Measurements from ENCODE around the gene XRCC4.
"Not testable (repeated sequence)": the region's sequence is repeated elsewhere in the genome, so short reads cannot be mapped to it uniquely, and the experiment has no call there.

Gene XRCC4

DNA sequence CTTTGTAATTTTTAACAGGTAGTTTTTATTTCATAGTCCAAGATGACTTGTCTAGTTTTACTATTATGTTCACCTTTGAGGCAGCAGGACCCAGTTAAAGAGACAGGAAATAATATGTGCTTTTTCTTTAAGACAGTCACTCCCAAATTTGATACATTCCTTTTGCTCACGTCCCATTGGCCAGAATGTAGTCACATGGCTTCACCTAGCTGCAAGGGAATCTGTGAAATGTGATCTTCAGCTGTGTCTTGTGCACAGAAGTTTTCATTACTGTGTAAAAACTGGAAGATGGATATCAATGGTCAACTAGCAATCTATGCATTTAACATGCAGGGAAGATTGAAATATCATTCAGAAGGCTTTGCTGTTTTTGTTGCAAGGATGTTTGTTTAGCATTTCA lies 41.1 kb downstream of the XRCC4 start:
- no peak for DNase-seq

DNA sequence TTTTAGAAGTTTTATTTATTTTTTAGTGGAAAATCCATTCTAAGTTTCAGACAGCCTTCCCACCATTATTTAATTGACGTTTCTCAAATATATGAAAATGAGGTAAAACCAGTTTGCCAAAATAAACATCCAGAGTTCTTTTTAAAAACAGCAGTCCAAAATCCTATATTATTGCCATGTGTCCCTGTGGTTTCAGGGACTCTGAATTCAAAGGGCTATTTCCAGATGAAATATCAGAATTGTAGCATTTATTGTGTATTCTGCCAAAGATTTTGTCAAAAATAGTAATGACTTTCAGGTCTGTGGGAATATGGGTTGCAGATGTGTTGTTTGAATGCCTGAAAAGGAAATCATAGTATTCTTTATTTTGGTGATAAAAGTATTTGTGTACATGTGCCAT lies 41.6 kb downstream of the XRCC4 start:
- DNase-seq, result no peak

DNA sequence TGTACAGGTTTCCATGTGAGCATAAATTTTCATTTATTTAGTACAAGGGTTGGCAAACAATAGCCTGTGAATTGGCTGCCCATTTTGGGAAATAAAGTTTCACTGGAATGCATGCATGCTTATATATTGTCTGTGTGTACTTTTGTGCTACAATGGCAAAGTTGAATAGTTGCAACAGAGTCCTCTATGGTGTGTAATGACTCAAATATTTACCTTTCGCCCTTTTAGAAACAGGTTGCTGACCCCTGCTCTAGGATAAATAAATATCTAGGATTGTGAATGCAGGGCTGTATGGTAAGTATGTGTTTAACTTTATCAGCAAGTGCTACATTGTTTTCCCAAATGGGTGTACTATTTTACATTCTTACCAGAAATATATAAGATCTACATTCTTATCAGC lies 47.2 kb downstream of the XRCC4 start:
- no peak for DNase-seq

DNA sequence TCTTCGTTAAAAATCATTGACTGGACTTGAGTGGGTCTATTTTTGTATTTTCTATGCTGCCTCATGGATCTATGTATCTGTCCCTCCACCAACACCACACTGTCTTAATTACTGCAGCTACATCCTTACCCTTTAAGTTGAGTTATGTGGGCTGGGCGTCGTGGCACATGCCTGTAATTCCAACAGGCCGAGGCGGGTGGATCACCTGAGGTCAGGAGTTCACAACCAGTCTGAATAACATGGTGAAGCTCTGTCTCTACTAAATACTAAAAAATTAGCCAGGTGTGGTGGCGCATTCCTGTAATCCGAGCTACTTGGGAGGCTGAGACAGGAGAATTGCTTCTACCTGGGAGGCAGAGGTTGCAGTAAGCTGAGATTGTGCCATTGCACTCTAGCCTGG lies 48.2 kb downstream of the XRCC4 start:
- DNase-seq, result no peak

DNA sequence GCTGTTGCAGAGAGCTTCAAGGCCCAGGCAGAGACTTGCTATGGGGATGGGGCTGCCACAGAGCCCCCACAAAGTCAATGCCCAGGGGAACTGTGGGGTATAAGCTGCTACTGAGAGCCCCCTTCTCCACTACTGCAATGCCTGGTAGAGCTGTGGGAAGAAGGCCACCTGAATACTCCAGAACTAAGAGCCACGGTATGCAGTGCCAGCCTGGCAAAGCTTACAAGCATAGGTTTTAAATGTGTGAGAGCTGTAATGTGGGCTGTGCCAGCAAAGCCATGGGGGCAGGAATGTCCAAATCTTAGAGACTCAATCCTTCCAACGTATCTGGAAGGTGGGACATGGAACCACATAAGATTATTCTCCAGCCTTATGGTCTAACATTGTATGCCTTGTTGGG lies 49.2 kb downstream of the XRCC4 start:
- no peak for DNase-seq

DNA sequence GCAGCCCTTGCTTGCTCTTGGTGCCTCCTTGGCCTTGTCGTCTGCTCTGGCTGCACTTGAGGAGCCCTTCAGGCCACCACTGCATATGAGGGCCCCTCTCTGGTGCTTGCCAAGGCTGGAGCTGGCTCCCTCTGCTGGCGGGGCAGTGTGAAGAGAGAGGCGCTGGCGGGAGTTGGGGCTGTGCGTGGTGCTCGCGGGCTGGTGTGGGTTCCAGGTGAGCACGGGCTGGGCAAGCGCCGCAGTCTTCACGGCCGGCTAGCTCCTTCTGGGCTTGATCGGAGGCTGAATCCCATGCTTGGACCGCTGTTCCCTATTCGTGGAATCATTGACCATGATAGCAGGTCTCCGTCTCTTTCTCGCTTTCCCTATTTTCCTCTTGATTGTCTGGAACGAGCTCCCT lies 56.5 kb downstream of the XRCC4 start:
- no peak for DNase-seq

DNA sequence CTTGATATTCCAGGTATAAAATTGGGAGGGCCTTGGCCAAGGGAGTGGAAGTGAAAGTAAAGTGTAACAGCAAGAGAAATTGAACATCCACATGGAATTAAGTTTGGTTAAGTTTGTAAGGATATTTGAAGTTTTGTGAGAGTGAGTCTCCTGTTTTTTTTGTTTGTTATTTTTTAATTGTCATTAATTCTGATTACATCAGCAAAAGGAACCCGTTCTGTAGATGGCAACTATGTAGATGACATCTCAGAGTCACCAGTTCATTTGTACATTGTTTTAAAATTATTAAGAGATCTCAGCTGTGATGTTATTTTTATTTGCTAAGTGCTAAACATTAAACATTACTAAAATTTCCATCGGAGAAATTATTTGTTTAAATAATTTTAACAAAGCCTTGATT lies 65.2 kb downstream of the XRCC4 start:
- no peak for DNase-seq

DNA sequence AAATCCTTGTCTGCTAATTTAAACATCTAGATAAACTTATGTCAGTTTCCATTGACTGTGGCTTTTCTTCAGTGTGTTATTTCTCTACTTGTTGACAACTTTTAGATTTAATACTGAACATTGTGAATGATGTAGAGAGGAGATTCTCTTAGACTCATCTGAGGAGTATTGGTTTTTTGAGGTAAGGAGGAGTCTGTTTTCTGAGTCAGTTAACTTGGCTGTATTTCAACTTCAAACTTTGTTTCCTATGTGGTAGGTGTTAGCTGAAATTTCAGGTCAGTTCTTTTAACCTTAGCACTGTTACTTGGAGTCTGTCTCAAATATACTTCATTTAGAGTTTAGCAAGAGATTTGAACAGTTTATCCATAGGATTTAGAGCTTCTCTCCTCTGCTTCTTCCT lies 67.9 kb downstream of the XRCC4 start:
- no peak for DNase-seq

DNA sequence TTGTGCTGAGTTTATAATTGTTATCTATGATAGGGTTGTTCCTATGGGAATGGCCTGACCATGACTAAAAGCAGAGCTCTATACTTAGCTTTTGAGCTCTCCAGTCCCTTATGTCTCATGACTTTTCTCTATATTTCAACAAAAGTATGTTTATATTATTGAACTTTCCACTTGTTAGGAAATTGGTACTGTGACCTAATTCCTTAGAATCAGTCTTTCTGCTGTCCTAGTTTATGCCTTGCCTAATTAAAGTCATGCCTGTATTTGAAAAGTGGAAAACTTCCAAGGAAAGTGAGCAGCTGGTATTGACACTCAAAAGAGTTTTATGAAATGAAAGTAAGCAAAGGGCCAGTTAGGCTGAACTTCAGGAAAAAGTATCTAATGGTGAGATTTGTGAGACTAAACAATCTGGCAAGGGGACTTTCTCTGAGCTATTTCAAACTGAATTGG lies 68.6 kb downstream of the XRCC4 start:
- DNase-seq, result no peak

DNA sequence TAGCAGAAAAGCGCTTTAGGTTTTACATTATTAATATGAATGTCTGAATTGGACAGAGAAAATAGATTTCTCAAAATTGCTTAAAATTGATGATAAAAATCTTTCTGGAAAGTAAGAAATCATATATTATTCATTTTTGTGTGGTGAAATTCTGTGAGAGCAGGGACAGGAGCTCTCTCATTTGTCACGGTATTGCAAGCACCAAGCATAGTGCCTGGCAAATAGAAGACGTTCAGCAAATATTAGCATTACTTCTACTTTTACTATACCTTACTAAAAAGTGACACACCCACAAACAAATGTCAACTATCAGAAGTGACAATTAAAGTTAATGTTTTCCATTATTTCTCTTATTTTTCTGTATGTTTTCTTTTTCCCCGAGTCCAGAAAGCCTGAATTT lies 69.1 kb downstream of the XRCC4 start:
- DNase-seq, result no peak

DNA sequence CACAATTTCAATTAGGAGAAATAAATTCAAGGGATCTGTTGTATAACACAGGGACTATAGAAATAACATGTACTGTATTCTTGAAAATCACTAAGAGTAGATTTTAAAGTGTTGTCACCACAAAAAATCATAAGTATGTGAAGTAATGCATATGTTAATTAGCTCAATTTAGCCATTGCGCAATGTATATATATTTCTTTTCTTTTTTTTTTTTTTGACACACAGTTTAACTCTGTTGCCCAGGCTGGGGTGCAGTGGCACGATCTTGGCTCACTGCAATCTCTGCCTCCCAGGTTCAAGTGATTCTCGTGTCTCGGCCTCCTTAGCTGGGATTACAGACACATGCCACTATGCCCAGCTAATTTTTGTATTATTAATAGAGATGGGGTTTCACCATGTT lies 70.2 kb downstream of the XRCC4 start:
- no peak for DNase-seq

DNA sequence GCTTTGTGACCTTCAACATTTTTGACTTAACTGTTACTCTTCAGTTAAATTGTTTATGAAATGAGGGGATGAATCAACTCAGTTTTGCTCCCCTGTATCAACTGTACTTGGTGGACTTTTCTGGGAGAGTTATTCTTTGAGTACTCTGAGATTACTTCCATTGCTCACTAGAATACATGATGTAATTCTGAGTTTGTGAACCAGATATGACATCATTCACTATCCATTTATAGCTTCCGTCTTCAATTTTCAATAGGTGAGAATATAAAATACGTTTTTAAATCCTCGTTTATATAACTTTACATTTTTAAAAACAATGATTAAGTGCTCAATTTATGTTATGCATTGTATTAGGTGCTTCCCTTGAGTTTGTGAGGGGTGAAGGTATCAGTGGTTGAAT lies 71.0 kb downstream of the XRCC4 start:
- DNase-seq, result no peak

DNA sequence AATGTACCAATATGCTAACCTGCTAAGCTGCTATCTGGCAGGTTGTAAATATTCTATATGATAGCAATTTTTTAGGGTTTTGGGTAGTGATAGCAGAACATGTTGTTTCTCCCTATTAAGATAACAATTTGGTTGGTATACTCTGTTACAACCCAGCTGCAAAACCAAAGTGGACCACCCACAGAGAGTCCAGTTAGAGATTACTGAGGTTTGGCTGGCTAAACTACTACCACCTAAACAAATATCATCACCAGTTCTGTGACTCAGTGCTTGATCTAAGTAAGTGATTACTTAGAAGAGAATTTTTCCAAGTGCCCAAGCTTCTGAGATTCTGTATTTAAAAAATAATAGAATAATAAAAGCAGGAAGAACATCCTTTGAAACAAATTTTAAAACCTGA lies 72.3 kb downstream of the XRCC4 start:
- DNase-seq, result peak; percentile 48

DNA sequence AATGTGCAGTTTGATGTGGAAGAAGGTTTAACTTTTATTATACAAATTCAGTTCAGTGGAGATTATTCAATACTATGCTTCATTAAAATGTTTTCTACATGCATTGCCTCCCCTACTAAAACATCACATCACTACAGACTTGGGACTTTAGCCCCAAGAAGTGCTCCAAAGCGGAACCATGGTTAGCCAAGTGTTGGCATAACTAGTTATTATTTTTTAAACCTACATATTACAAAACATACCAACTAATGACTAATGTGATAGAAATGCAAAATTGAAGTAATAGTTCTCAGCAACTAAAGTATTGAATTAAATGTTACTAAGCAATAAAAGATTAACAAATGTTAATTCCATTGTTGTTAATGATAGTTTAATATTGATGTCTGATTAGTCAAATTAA lies 74.5 kb downstream of the XRCC4 start:
- DNase-seq, result peak; percentile 28

DNA sequence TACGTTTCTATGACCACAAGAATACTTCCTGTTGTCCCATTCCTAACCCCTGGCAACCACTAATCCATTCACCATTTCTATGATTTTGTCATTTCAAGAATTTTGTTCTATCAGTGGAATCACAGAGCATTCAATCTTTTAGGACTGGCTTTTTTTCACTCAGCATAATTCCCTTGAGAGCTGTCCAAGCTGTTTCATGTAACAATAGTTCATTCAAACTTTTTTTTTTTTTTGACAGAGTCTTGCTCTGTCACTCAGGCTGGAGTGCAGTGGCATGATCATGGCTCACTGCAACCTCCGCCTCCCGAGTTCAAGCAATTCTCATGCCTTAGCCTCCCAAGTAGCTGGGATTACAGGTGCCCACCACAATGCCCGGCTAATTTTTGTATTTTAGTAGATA lies 75.6 kb downstream of the XRCC4 start:
- not testable (repeated sequence) for DNase-seq

DNA sequence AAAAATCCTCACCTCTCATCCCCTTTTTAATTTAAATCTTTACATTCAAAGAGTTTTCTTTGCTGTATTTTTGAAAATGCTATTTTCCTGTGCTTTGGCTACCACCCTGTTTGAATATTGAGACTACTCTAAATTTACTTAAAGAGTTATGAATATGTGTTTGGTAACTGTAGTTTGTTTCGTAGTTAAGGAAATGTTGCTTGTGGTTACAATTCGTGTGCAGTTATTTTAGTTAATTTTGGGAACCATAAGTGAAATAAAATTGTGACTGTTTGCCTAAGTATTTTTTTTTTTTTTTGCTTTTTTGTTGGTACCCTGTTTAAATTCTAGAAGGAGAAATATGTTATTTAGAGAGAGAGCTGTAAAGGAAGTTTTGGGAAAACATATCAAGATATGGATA lies 78.7 kb downstream of the XRCC4 start:
- no peak for DNase-seq

DNA sequence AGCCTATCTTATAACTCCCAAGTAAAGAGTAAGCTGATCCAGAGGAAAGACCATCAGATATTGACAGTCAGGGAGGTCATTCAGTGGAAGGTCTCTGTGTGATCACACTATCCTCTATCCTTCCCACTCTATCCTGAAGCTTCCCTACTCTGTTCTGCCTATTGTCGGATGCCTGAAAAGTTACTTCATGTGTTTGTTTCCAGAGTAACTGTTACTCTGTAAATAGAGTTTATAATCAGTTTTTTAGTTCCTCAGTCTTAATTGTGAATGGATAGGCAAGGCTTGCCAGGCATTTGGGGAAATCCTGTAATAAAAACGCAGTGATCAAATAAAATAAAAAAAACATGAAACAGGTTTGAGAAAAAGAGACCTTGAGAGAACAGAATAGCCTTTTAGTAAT lies 79.8 kb downstream of the XRCC4 start:
- DNase-seq, result no peak

DNA sequence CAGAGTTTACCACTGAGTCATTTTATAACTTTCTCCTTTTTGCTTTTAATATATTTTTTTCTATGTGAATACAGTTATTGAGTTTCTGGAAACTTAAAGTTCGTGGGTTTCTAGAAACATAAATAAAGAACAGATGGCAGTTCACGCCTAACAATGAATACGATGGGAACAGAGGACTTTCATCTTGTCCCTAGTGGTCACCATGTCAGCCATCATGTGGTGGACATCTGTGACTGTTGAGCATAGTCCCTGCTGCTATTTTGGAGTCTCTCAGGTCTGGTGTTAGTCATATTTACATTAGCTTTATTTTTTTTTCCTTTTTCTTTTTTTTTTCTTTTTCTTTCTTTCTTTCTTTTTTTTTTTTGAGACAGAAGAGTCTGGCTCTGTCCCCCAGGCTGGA lies 85.3 kb downstream of the XRCC4 start:
- peak; percentile 18 for DNase-seq

DNA sequence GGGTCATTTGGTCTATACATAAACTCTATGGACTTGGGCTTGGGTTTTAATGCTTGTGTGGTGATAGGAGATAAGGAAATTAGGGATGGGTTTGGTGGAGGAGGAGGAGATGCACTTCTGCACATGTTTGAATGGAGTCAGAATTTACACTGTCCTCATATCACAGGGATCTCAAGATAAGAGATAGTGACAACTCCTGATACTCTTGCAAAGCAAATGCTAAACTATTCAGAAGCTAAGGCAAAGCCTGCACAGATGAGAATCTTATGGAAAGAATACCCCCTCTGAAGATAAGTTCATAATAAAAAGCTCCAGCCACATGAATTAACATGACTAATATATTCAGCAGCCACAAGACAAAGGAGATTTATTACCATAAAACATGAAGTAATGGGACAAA lies 90.2 kb downstream of the XRCC4 start:
- DNase-seq, result no peak

DNA sequence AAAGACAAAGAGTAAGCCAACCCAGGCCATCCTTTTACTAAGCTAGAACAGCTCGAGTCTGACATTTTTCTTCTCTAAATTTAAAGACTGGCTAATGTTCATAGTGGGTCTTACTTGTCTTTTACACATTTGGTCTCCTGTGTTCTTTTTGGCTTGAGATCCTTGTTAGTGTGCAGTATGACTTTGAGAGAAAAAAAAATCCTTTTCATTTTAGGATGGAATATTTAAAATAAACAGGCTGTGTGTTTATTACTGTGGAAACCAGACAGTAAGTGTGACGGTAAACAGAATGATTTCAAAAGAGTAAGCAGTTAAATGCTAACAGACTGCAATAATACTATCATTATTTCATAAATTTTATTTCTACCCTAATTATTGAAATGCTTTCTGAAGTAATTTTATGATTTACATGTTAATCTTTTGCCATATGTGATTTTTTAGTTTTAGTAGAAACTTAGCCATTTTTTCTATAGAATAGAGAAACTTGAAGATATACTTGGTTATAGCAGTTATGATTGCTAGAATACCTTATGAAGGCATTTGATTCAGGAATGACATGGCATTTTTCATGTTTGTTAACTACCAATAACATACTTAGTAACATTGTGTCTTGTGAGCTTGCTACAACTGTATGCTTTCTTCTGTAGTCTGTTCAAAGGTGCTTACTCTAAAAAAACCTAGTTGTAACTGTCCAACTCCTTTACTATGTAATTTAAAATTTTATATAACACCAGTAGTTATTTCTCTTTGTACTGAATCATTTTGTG lies 92.4 kb downstream of the XRCC4 start:
- no peak for DNase-seq

DNA sequence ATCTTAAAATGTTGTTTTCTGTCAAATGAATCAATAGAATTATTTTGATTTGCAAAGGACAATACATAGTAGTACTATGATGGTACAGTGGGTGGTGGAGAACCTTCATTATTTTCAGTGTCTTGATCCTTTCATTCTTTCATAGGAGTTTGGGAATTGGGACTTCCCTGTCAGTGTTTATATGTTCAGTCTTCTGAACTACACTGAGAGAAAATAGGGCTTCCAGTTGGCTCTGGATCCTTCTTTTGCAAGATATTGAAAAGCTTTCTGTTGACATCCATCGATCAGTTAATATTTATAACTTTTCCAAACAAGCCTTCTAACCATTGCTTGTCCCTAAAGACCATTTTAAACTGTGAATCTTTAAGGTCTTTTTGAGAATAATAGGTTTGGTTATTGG lies 94.7 kb downstream of the XRCC4 start:
- no peak for DNase-seq

DNA sequence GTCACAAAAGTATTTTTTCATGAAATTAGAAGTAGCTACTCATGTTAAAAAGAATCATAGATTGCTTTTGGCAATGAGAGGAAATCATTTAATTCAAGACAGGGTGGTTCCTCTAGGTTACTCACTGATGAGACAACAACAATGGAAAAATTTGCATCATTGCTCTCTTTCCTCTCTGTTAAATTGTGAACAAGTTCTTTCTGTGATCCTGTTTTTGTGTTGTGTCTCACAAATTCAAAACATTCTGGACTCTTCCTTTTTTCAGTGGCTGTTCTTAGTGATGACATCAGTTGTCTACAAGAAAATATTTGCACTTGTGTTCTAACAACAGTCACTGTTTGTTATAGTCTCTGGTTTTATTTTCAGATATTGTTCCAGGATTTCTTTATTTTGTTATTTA lies 95.3 kb downstream of the XRCC4 start:
- DNase-seq, result no peak

DNA sequence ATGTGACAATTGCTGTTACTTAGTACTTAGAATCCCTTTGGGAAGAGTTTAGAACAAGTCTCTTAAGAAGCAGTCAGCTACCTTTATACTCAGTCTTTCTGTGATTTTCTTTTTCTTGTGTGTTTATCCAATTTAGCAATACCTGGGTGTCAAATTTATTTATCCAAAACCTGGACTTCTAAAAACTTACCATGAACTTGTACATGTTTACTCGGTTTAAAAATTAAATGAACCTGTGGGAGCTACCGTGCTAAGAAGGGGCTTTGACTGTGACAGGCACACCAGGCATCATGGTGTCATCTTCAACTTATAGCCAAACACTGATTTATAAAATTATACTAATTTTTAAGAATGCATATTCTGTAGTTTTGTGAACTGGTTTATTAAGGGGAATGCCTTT lies 96.5 kb downstream of the XRCC4 start:
- DNase-seq, result no peak

DNA sequence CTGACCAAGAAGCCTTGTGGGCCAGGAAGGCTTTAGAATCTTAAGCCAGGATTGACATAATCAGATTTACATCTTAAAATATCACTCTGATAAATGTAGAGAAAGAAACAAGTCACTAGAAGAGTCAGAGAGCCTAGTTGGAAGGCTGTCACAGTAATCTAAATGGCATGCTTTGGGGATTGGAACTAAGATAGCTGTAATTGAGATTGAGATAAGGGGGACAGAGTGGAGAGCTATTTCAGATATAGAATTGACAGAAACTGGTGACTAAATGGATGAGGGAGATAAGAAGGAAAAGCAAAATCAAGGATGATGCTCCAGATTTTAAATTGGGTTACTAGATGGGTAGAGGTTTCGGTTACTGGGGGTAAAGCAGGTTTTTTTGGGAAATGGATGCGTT lies 100.5 kb downstream of the XRCC4 start:
- no peak for DNase-seq

DNA sequence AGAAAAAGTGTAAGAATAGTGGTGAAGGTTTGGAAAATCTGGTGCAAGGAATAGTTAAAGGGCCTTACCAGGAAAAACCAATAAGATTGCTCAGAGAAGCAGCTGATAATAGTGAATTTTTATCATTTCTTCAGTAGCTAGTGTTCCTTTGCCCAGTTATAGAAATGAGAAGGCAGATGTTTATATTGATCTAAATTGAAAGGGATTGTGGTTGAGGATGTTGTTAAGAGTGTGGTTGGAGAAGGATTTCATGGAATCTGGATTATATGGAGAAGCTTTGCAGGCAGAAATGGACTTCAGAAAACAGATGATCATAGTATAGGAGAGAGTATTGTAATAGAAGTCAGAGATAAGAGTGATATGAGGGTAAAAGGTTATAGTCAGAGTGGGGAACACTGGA lies 102.6 kb downstream of the XRCC4 start:
- peak; percentile 34 for DNase-seq
